HepG2 (cell line): ENCODE data around the gene PLK5.

Experiments
- EZH2 ChIP-seq: conservative IDR thresholded peaks from 2 replicates; pipeline ENCODE4 v1.6.1; 2012; ENCODE audit warnings: mild to moderate bottlenecking, low read depth, low read length, moderate library complexity
- ZNF775 ChIP-seq: sonication (generic); formaldehyde crosslinking; IDR thresholded peaks from 2 replicates; pipeline ENCODE4 v1.4.0; 2020; ENCODE audit warnings: missing genetic modification reagents, mild to moderate bottlenecking, moderate library complexity, borderline replicate concordance
- ZNF850 ChIP-seq: sonication (generic); formaldehyde crosslinking; conservative IDR thresholded peaks from 2 replicates; pipeline ENCODE4 v1.9.0; 2021; ENCODE audit warnings: mild to moderate bottlenecking, missing genetic modification reagents

- TF ChIP-seq EZH2 (no peak), ZNF850 (CRISPR knock-in tag) (no peak), ZNF775 (CRISPR knock-in tag) (no peak)
These were observed 47.0 kb downstream of the PLK5 start for GRCh38 chr19:1570836-1571235.
